Measurements from ENCODE around the gene FBXW10.
"Not testable (repeated sequence)": the region's sequence is repeated elsewhere in the genome, so short reads cannot be mapped to it uniquely, and the experiment has no call there.

The FBXW10 gene

GRCh38 chr17:18743699-18744421 is at the start of gene FBXW10:
Gene FBXW10 (plus strand): TSS chr17:18744054. CDS start chr17:18744245, 191 bp downstream.
- not testable (repeated sequence) for DNase-seq (ENCODE audit: low read depth)

- DNase-seq (ENCODE audit: low read depth), result not testable (repeated sequence)
These were observed 48.7 kb upstream of the FBXW10 start for GRCh38 chr17:18695143-18695542.

GRCh38 chr17:18698473-18699103 is 45.3 kb upstream of the FBXW10 start:
- DNase-seq (ENCODE audit: low read depth), result not testable (repeated sequence)

GRCh38 chr17:18705955-18706354 is 37.9 kb upstream of the FBXW10 start:
- DNase-seq (ENCODE audit: low read depth), result not testable (repeated sequence)

DNA sequence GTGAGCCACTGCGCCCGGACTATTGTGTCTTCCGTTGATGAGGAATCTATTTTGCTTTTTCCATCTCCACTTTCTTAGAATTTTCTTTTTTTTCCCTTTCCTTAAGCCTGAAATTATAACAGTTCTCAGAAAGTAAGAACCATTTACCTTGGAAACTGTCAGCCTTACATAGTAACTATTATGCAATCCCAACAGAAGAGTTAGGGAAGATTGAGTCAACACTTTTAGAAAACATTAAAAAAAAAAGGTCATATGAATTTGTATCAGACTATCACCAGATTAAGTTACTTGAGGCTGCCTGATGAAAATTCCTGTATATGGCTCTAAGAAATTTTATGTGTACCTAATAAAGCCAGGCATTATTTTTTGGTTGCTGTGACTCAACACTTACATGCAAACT is 35.6 kb upstream of the FBXW10 start:
- peak; percentile 21 for DNase-seq (ENCODE audit: low read depth)

- peak; percentile 40 for DNase-seq (ENCODE audit: low read depth)
These were observed 31.4 kb upstream of the FBXW10 start for GRCh38 chr17:18712354-18712999.

DNA sequence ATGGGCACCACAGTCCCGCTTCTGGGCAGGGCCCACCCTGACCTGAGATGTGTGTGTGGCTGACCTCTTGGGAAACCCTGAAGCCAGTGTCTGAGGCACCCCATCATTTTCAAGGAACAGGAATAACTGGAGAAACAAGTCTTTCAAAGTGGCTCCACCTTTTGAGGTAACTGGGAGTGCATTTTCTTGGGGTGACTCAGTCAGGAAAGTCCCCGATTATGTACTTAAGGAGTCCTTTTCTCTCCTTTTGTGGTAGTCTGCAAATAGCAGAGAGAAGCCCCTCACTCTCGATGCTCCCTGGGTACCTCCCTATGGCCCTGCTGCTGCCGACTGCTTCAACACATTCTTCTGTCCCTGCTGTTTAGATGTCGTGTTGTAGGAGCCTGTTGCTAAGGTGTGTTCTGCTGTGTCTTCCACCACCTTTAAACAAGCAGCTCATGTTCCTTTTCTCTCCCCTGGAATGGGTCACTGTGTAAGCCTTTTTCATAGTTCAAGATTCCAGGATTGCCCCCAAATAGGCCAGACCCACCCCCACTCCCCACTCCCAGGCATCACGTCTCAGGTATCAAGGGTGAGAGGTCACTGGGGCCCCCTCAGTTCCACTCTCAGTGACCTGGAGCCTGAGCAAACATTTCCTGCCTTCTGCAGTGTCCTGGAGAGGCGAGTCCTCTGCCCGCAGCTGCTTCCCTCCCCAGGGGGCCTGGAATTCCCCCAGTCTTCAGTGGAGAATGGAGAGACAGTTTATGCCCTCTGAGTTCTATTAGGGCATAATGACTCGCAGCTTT is 25.0 kb upstream of the FBXW10 start:
- DNase-seq (ENCODE audit: low read depth), result peak; percentile 31

GRCh38 chr17:18719428-18720110 is 24.3 kb upstream of the FBXW10 start:
- DNase-seq (ENCODE audit: low read depth), result not testable (repeated sequence)

- DNase-seq (ENCODE audit: low read depth), result not testable (repeated sequence)
These were observed 21.9 kb upstream of the FBXW10 start for GRCh38 chr17:18721775-18722547.

GRCh38 chr17:18722612-18723011 is 21.2 kb upstream of the FBXW10 start:
- peak; percentile 26 for DNase-seq (ENCODE audit: low read depth)

DNA sequence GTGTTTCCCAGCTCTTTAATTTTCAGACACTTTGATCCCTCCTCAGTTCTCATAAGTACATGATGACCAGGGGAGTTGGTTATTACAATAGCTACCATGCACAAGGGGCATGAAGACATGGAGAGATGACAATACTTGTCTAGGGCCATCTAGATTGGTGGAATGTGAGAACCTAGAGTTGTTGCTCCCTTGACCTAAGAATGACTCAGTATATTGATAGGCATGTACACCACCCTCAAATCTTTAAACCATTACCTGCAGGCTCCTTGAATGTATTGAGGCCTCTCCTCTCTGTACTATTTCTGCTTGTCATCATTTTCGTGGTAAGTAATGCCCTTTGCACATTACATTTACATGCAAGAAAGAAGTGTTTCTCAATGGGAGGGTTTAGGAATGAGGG is 20.3 kb upstream of the FBXW10 start:
- DNase-seq (ENCODE audit: low read depth), result not testable (repeated sequence)

GRCh38 chr17:18732438-18732837 is 11.4 kb upstream of the FBXW10 start:
- not testable (repeated sequence) for DNase-seq (ENCODE audit: low read depth)

GRCh38 chr17:18733350-18733749 is 10.5 kb upstream of the FBXW10 start:
- peak; percentile 83 for DNase-seq (ENCODE audit: low read depth)

DNA sequence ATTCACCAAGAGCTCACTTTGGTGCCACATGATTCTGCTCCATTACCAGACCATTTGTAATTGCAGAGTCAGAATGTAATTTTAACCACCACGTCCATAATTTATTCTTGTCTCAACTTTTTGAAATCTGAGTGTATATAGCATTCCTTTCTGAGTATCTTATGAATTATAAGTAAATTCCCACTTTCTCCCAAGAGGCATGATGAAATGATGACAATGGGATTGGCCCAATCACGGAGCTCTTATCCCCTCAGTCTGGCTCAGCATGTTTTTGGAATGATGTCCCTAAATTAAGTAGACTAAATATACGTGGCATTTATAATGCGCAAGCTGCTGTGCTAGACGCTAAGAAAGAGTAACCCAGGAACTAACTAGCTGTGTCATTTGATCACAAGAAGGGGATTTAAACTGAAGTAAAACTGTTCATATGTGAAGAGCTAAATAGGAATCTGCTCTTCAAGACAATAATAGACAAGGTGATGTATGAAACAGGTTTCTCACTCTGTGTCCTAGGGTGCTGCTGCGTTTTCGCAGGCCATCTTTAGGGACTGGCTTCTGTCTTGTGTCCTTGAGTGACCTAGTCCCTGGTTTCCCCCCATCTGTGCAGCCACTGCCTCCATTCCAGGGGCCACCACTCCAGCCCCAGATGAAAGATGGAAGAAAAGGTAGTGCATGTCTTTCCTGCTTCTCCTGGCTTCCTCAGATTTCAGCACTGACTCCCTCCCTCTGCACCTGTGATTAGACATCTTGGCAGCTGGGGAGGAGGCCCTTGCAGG is 4.0 kb upstream of the FBXW10 start:
- DNase-seq (ENCODE audit: low read depth), result not testable (repeated sequence)

- not testable (repeated sequence) for DNase-seq (ENCODE audit: low read depth)
These were observed 2.6 kb upstream of the FBXW10 start for GRCh38 chr17:18741228-18741627.

DNA sequence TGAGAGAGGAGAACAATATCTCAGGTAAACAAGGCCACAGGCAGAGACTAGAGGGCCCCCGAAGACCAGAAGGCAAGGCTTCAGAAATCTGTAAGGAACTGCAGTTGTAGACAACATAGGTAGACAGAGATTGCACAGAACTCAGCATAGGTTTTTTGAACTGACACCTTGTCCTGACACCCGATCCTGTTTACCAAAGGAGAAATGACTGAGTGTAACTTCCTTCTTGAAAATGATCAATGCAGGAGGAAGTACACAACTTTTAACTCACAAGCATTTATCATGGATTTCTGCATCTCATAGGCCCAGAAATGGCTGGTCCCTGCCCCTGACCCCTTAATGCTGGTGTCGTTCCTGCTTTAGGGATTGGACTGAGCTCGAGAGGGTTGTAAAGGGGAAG is 872 bp downstream of the FBXW10 start:
- DNase-seq (ENCODE audit: low read depth), result not testable (repeated sequence)

DNA sequence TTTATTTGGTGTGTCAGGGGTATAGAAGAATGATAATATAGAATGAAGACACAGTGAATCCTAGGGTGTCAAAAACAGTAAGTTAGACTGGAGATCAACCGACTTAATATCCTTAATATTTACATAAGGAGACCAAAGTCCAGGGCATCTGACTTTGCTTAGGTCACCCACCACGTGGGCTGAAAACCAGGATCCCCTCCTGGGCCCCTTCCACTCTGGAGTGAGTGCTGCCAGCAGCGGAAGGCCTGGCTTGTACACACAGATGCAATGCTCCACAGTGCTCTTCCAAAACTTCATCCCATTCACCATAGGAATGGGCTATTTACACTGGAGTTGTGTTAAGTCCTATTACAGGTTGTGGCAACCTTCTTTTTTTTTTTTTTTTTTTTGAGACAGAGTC is 2.7 kb downstream of the FBXW10 start:
- DNase-seq (ENCODE audit: low read depth), result not testable (repeated sequence)

GRCh38 chr17:18747501-18747900 is 3.6 kb downstream of the FBXW10 start:
- peak; percentile 10 for DNase-seq (ENCODE audit: low read depth)

DNA sequence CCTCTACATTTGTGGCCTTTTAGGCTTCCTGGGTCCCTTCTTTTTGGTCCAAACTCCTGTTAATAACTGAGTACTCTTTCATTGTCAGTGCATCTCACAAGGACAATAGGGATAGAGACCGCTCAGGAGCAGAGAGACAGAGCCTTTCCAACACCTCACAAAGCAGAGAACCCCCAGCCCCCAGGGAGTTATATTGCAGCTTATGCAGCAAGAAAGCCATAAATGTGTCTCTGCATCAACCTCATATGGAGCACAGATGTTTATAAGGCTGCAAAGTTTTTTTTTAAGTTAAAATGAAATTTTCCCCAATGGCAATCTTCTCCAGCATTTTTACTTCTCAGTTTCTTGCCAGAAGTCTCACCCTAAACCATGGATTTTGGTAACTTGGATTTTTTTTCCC is 6.4 kb downstream of the FBXW10 start:
- not testable (repeated sequence) for DNase-seq (ENCODE audit: low read depth)

GRCh38 chr17:18753829-18754409 is 10.1 kb downstream of the FBXW10 start:
- DNase-seq (ENCODE audit: low read depth), result peak; percentile 59
